HCT116 (cell line): ENCODE measurements around the gene PTPN22.

Experiments
- CBX3 ChIP-seq: IDR thresholded peaks from 2 replicates; pipeline ENCODE4 v1.6.1; 2012; ENCODE audit warnings: low read depth
- CEBPB ChIP-seq: IDR thresholded peaks from 2 replicates; pipeline ENCODE4 v1.6.1; 2012; ENCODE audit warnings: low read depth
- ELF1 ChIP-seq: IDR thresholded peaks from 2 replicates; pipeline ENCODE4 v1.6.1; 2012; ENCODE audit warnings: low read depth, borderline replicate concordance
- EZH2 ChIP-seq: fragments of 200-600 bp; sonication (generic); IDR thresholded peaks from 2 replicates; pipeline ENCODE4 v1.6.1; 2017; ENCODE audit warnings: antibody characterized with exemption, mixed run types
- EZH2phosphoT487 ChIP-seq: fragments of 200-600 bp; IDR thresholded peaks from 2 replicates; pipeline ENCODE4 v1.6.1; 2018; ENCODE audit warnings: antibody characterized with exemption, borderline replicate concordance
- POLR2A ChIP-seq: IDR thresholded peaks from 2 replicates; pipeline ENCODE4 v1.7.0; 2011; ENCODE audit warnings: borderline replicate concordance; ENCODE audit not compliant: insufficient read depth, insufficient read length; ENCODE audit errors: extremely low read depth
- POLR2AphosphoS5 ChIP-seq: IDR thresholded peaks from 2 replicates; pipeline ENCODE4 v1.6.1; 2011; ENCODE audit warnings: mild to moderate bottlenecking, low read depth, low read length, moderate library complexity
- RAD21 ChIP-seq: IDR thresholded peaks from 2 replicates; pipeline ENCODE4 v1.6.1; 2012; ENCODE audit warnings: low read depth, mild to moderate bottlenecking
- ZFX ChIP-seq: fragments of 450-650 bp; IDR thresholded peaks from 2 replicates; pipeline ENCODE4 v1.6.1; 2017
- ZNF274 ChIP-seq: fragments of 200-500 bp; sonication (Bioruptor generic); IDR thresholded peaks from 2 replicates; pipeline ENCODE4 v1.6.1; 2014; ENCODE audit warnings: mild to moderate bottlenecking, low read depth, low read length, inconsistent platforms
- TF ChIP-seq, protein P1 (sequence below), 3 experiments: fragments of 200-600 bp in 1 of 3; sonication (generic) in 1 of 3; IDR thresholded peaks in 2 of 3; conservative IDR thresholded peaks in 1 of 3; 2 replicates each; pipeline ENCODE4 v1.5.1; 2012 to 2017; ENCODE audit warnings: low read depth in 2 of 3, low read length in 2 of 3, antibody characterized with exemption in 1 of 3, borderline replicate concordance in 1 of 3, control low read depth in 1 of 3, mild to moderate bottlenecking in 1 of 3, mixed read lengths in 1 of 3, mixed run types in 1 of 3, moderate library complexity in 1 of 3; ENCODE audit not compliant: insufficient read depth in 1 of 3
- TF ChIP-seq, protein P2 (sequence below): IDR thresholded peaks from 2 replicates; pipeline ENCODE4 v1.6.1; 2012
- TF ChIP-seq, protein P3 (sequence below): IDR thresholded peaks from 2 replicates; pipeline ENCODE4 v1.6.1; 2011; ENCODE audit warnings: mild to moderate bottlenecking, low read length, moderate library complexity; ENCODE audit not compliant: insufficient replicate concordance; ENCODE audit errors: extremely low read depth

GRCh38 chr1:113912594-113913311 lies 41.2 kb upstream of the PTPN22 start:
- TF ChIP-seq POLR2A (no peak), POLR2AphosphoS5 (no peak), ZNF274 (no peak), ELF1 (no peak), EZH2 (no peak), RAD21 (no peak), ZFX (no peak), CBX3 (no peak), EZH2phosphoT487 (no peak), CEBPB (no peak)
- TF ChIP-seq, protein P1, sequence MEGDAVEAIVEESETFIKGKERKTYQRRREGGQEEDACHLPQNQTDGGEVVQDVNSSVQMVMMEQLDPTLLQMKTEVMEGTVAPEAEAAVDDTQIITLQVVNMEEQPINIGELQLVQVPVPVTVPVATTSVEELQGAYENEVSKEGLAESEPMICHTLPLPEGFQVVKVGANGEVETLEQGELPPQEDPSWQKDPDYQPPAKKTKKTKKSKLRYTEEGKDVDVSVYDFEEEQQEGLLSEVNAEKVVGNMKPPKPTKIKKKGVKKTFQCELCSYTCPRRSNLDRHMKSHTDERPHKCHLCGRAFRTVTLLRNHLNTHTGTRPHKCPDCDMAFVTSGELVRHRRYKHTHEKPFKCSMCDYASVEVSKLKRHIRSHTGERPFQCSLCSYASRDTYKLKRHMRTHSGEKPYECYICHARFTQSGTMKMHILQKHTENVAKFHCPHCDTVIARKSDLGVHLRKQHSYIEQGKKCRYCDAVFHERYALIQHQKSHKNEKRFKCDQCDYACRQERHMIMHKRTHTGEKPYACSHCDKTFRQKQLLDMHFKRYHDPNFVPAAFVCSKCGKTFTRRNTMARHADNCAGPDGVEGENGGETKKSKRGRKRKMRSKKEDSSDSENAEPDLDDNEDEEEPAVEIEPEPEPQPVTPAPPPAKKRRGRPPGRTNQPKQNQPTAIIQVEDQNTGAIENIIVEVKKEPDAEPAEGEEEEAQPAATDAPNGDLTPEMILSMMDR (IDR thresholded peaks at IDR 0.05 in 2 of 3, conservative IDR thresholded peaks at IDR 0.05 in 1 of 3; ENCODE audit: borderline replicate concordance in 1 of 3, insufficient read depth in 1 of 3, low read depth in 2 of 3, low read length in 2 of 3): no peak
- TF ChIP-seq, protein P2, sequence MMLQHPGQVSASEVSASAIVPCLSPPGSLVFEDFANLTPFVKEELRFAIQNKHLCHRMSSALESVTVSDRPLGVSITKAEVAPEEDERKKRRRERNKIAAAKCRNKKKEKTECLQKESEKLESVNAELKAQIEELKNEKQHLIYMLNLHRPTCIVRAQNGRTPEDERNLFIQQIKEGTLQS: no peak
- TF ChIP-seq, protein P3, sequence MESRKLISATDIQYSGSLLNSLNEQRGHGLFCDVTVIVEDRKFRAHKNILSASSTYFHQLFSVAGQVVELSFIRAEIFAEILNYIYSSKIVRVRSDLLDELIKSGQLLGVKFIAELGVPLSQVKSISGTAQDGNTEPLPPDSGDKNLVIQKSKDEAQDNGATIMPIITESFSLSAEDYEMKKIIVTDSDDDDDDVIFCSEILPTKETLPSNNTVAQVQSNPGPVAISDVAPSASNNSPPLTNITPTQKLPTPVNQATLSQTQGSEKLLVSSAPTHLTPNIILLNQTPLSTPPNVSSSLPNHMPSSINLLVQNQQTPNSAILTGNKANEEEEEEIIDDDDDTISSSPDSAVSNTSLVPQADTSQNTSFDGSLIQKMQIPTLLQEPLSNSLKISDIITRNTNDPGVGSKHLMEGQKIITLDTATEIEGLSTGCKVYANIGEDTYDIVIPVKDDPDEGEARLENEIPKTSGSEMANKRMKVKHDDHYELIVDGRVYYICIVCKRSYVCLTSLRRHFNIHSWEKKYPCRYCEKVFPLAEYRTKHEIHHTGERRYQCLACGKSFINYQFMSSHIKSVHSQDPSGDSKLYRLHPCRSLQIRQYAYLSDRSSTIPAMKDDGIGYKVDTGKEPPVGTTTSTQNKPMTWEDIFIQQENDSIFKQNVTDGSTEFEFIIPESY: no peak
